GM19328 (cell line): ENCODE results near the gene RXRB.

ENCODE experiments used
- ATAC-seq: cut with Tn5 transposase; IDR thresholded peaks from one replicate; pipeline ENCODE4 v1.9.1; 2021; ENCODE audit warnings: mild to moderate bottlenecking, moderate library complexity; ENCODE audit not compliant: unreplicated experiment

RXRB gene

GRCh38 chr6:33198159-33198852 lies 2.2 kb downstream of the RXRB start:
- no peak for ATAC-seq

GRCh38 chr6:33197431-33198048 lies 2.9 kb downstream of the RXRB start:
- ATAC-seq, result no peak

- ATAC-seq, result no peak
These were observed 4.9 kb downstream of the RXRB start for GRCh38 chr6:33195304-33196165.

GRCh38 chr6:33194431-33194979 lies 6.0 kb downstream of the RXRB start:
- ATAC-seq, result no peak

GRCh38 chr6:33193619-33194018 lies 6.8 kb downstream of the RXRB start:
- no peak for ATAC-seq

GRCh38 chr6:33192671-33193602 lies 7.5 kb downstream of the RXRB start:
- ATAC-seq, result no peak

GRCh38 chr6:33192105-33192646 lies 8.3 kb downstream of the RXRB start, which contains the start of gene COL11A2:
COL11A2 (minus strand) TSS chr6:33192467; CDS start chr6:33192240, 227 bp downstream.
- ATAC-seq, result no peak

GRCh38 chr6:33191383-33192104 lies 8.9 kb downstream of the RXRB start:
- ATAC-seq, result no peak

- ATAC-seq, result no peak
These were observed 9.9 kb downstream of the RXRB start for GRCh38 chr6:33190504-33191107.

GRCh38 chr6:33189625-33190448 lies 10.6 kb downstream of the RXRB start:
- no peak for ATAC-seq

- no peak for ATAC-seq
These were observed 11.3 kb downstream of the RXRB start for GRCh38 chr6:33189164-33189563.

- ATAC-seq, result no peak
These were observed 12.7 kb downstream of the RXRB start for GRCh38 chr6:33187809-33188208.

- ATAC-seq, result no peak
These were observed 14.7 kb downstream of the RXRB start for GRCh38 chr6:33185654-33186187.

GRCh38 chr6:33185190-33185589 lies 15.3 kb downstream of the RXRB start:
- ATAC-seq, result no peak

- ATAC-seq, result no peak
These were observed 17.3 kb downstream of the RXRB start for GRCh38 chr6:33183071-33183683.

GRCh38 chr6:33181141-33181540 lies 19.3 kb downstream of the RXRB start:
- ATAC-seq, result no peak

- no peak for ATAC-seq
These were observed 21.6 kb downstream of the RXRB start for GRCh38 chr6:33178755-33179475.
